ENCODE data around the gene NCOR1.

NCOR1 gene

DNA sequence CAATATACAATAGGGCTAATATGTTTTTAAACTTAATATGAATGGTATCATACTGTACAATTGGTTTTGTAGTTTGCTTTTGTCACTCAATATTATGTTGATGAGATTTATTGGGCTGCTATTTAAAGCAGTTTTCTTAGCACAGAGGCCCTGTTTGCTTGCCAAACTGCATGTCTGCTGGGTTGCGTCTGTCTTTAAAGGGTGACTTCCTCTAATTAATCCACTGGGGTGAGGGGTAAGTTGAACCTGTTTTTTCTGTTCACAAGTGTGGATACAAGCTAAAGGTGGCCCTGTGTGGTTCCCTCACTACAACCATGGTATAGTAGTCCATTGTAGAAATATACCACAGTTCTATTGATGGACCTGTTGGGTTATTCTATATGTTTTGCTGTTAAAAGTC is 196.0 kb downstream of the NCOR1 start:
- DNase-seq = no peak

GRCh38 chr17:16013943-16014407 is 201.4 kb downstream of the NCOR1 start:
- DNase-seq = no peak

DNA sequence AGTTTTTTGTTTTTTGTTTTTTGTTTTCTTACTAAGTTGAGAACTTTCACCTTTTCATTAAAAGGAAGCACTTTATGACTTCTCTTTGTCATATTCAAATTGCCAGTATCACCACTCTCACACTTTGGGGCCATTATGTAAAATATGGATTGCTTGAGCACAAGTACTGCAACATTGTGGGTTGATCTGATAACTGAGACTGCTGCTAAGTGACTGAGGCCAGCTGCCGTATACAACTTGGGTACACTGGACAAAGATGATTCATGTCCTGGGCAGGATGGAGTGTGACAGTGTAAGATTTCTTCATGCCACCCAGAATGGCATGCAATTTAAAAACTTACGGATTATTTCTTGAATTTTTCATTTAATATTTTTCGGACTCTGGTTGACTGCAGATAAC is 207.9 kb downstream of the NCOR1 start:
- DNase-seq = no peak

DNA sequence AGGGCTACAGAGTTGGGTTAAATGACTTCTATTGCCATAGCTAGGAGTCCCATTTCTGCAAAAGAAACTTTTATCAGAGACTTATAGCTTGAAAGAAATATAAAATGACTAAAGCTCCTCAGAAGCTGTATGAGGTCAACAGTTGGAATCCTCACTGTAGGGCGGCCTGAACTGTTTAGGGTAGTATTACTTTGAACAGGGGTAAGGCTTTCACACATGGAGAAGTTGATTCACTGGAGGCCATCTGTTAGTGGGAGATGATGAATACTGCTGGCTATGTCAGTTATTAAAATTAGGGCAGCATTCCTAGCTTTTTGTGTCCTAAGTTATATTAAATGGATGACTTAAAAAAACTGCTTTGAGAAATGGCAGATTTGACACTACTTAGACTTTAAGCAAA is 209.7 kb downstream of the NCOR1 start:
- no peak for DNase-seq

DNA sequence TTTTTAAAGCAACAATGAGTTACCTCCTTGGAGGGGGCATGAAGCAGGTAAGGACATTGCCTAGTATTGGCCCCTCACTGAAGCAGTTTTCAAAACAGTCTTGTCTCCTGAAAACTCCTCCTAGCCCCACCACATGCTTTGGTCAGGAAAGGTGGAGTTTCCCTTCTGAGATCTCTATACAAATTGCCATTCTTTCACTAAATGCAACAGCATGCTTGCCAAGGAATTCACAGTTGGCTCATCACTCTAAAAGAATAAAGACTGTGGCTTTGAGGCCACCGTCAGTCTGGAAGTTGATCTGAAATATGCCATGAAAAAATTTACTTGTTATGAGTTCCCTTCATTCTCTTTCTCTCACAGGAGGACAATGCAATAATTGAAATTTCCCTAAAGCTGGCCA is 211.5 kb downstream of the NCOR1 start:
- no peak for DNase-seq

DNA sequence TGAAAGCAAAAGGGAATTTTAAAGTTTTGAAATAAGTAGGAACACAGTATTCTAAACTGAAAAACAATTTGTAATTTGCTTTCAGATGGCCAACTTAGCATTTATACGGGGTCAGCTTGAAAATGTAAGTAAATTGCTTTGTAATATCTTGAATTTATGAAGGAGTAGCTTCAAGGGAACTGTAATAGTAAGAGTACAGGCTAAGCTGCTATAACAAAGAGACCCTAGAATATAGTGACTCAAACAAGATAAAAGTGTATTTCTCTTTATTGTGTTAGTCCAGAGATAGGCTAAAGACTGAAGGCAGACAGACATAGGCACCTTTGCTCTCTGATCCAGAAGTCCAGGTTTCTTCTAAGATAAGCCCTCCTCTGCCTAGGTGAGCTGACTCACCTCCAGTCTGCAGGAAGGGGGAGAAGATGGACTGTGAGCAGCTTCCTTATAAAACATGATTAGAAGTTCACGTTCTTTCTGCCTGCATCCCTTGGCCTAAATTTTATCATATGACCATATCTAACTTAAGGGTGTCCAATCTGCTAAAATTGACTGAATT is 212.6 kb downstream of the NCOR1 start:
- DNase-seq = no peak

DNA sequence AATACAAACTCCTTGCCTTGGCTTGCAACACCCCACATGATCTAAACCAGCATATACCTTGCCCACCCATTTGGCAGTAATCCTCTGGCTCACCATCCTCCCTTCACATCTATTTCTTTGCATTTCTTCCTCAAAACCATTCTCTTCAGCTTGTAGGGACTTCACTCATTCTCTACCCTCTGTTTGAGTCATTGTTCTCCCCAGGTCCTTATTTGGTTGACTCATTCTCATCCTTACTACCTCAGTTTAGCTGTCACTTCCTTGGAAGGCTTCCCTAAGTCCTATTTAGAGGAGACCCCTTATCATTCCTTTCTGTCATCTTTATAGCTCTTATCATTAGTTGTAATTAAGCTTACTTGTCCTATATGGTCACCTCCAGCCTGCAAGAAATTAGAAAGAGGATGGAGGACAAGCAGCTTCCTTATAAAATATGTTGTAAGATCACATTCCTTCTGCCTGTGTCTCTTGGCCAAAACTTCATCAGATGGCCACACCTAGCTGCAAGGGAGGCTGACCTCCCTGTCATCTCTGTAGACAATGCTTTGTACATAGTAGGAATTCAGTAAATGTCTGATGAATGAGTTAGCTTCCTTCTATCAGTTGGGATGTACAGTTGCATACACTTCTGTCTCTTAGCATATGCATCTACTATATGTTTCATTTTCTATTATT is 214.0 kb downstream of the NCOR1 start:
- DNase-seq = no peak

DNA sequence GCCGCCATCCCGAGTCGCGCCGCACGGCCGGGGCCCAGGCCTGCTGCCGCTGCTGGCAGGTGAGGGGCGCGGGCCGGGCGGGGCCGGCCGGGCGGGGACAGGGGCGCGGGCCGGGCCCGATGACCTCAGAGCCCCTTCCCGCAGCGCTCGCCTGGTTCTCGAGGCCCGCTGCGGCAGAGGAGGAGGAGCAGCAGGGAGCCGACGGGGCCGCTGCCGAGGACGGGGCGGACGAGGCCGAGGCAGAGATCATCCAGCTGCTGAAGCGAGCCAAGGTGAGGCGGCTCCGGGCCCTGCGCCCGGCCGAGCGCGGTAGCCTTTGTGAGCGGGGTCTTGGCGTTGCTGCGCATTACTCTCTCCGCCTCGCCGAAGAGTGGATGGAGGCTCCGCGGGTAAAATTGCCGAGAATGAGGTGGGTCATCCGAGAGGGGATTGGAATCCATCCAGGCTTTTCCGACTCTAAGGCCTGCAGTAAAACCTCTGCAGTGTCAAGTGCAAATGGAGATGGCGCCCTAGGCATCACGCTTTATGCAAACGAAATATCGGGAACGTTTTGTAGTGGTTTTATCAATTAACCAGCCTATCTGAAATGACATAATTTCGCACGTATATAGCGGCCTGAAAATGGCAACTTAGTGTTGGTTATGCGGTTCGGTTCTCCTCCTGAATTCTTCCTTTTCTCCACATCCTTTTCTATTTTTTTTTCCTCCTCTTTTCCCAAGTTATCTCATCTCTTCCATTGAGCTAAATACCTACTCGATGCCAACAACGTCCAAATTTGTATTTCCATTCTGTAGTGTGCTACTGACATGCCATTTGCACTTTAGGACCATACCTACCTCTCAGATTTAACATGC is 215.1 kb downstream of the NCOR1 start:
- peak; percentile 56 for DNase-seq

- peak; percentile 95 for DNase-seq
Measured at GRCh38 chr17:15999141-15999973, 216.0 kb downstream of the NCOR1 start, which contains the start of the genes TTC19 and ZSWIM7. TSS of gene TTC19 (plus strand) at chr17:15999824. CDS start at chr17:15999849, 25 bp downstream. TSS of gene ZSWIM7 (minus strand) at chr17:15999704. CDS start at chr17:15999594, 110 bp downstream.

DNA sequence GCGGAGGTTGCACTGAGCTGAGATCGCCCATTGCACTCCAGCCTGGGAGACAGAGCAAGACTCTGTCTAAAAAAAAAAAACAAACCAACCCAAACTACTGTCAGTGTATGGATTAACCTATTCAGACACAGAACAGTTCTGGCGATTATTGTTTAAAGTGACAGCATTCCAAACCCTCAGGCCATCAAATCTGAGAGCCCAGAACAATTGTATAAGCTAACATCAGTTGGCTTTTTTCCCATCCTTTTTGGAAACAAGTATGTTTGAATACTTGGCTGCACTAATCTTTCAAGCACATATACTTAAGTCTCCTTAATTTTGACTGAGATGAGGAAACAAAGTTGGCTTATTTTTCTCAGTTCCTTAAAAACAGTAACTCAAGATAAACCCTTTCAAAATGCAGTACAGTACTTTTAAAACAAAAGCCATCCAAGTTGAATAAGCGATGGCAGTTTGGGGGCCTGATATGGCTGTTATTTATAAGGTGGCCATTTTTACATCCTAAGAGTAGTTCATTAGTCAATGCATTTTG is 217.2 kb downstream of the NCOR1 start:
- peak; percentile 7 for DNase-seq

- DNase-seq = no peak
Measured at GRCh38 chr17:15996322-15996721, 219.0 kb downstream of the NCOR1 start.

DNA sequence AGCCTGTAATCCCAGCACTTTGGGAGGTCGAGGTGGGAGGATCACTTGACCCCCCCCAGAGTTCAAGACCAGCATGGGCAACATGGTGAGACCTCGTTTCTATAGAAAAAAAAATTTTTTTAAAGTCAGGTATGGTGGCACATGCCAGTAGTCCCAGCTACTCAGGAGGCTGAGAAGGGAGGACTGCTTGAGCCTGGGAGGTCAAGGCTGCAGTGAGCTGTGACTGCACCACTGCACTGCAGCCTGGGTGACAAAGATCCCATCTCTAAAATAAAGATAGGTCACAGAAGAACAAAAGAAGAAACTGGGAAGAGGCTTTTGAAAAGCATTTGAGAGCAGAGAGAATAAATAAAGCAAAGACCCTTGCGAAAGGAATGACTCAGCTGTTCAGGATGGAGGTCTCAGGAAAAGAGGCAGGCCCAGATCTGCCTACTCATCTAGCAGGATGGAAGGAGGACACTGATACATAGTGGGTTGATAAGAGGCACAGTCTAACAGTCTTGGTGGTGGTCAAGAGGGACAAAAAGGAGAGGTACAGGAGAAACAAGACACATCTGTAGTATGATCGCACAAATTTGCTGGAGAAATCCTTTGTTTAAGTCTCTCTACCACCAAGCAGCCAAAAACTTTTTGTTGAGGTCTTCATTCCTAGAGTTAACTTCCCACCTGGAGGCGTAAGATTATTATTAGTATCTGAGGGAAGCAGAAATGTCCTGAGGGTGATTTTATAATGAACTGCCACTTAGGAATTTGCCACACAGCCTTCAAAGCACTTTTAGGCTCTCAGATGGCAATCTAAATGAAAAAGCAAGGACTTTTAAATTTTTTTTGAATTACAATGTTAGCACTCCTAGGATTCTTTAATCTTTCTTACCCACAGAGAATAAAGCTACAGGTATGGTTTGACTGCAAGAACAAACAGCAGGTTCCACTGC is 233.4 kb downstream of the NCOR1 start:
- peak; percentile 63 for DNase-seq

DNA sequence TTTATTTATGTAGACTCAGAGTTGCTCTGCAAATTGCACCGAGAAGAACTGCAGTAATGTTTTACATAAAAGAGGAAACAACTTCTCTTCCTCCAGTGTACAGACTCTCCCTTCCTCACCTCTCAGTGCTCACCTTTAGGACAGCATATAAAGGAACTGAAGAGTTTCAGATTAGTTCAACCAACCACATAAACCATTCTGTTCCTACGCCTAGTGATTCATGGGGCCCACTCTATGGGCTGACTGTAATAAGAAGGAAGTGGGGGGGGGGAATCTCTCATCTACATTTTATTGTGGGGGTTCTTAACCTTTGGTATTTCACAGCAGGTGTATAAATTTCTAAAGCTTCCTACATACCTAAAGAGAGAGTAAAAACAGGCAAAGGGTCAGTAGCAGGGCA is 234.1 kb downstream of the NCOR1 start:
- DNase-seq = peak; percentile 26
